K562 (cell line): Measurements from ENCODE around the gene OAT. TPM values are rescaled to one million over a fixed set of nuclear protein-coding genes. Genes with fewer than 3 reads are reported as not detected.

Experiments
- ATAC-seq: fragments of 200-7000 bp; cut with Tn5 transposase; 3 replicates; pipeline ENCODE4 v1.9.1; 2020; ENCODE audit warnings: moderate library complexity
- BruUV-seq: library from RNA; stranded (reverse); fragments of 400-500 nt; replicated peaks from 2 replicates; lab custom pipeline; 2021; lab: Mats Ljungman, UMichigan
- CTCF ChIA-PET: fragments of 300-600 bp; formaldehyde crosslinking; extraction: SDS; loops from one replicate; lab custom pipeline; 2021; ENCODE audit warnings: low intra/inter-chr PET ratio; lab: Yijun Ruan, JAX
- POLR2A ChIA-PET: fragments of 300-600, 350-650 bp; sonication (Branson Sonifier 250); formaldehyde crosslinking; extraction: SDS; loops from one replicate; lab custom pipeline; 2021; ENCODE audit warnings: antibody characterized with exemption, inconsistent platforms; lab: Yijun Ruan, JAX
- DNase-seq, 4 experiments: peaks; one replicate each; pipeline versions ENCODE4 v3.0.0 to v3.0.0-alpha.2; 2011 to 2018; ENCODE audit warnings: low spot score in 3 of 4, mixed read lengths in 3 of 4; ENCODE audit errors: extremely low read depth in 1 of 4
- FAIRE-seq: peaks from 2 replicates; lab custom pipeline; 2011; peaks lifted over from hg19 to GRCh38; lab: Jason Lieb, UNC
- H2AFZ ChIP-seq: 2 replicates; pipeline ENCODE4 v1.6.0; 2011; ENCODE audit warnings: low read depth, low read length, control low read depth, inconsistent platforms
- H3K27ac ChIP-seq: fragments of 200-600 bp; 3 replicates; pipeline ENCODE4 v1.8.0; 2011; ENCODE audit warnings: low read depth, mild to moderate bottlenecking, control low read depth, inconsistent platforms, low read length, moderate library complexity, mixed read lengths; ENCODE audit errors: extremely low read depth
- H3K27me3 ChIP-seq, 2 experiments: fragments of 300-600 bp in 1 of 2; 2 replicates in 1 of 2; 3 replicates in 1 of 2; pipeline versions ENCODE4 v1.6.0 to v1.8.0; 2011; ENCODE audit warnings: inconsistent platforms in 2 of 2, low read length in 2 of 2, mild to moderate bottlenecking in 1 of 2, mixed read lengths in 1 of 2, moderate library complexity in 1 of 2; ENCODE audit not compliant: control insufficient read depth in 2 of 2, insufficient read depth in 2 of 2
- H3K36me3 ChIP-seq: fragments of 300-600 bp; 3 replicates; pipeline ENCODE4 v1.8.0; 2011; ENCODE audit warnings: mild to moderate bottlenecking, low read length, inconsistent platforms; ENCODE audit not compliant: control insufficient read depth, insufficient read depth
- H3K4me1 ChIP-seq, 2 experiments: fragments of 200-600 bp in 1 of 2; replicated peaks in 1 of 2; 2 replicates in 1 of 2; 3 replicates in 1 of 2; pipeline versions ENCODE4 v1.5.1 to v1.8.0; 2011; ENCODE audit warnings: inconsistent platforms in 2 of 2, low read length in 2 of 2, mild to moderate bottlenecking in 1 of 2, mixed read lengths in 1 of 2, moderate library complexity in 1 of 2; ENCODE audit not compliant: control insufficient read depth in 2 of 2, insufficient read depth in 2 of 2
- H3K4me2 ChIP-seq: 2 replicates; pipeline ENCODE4 v1.6.1; 2011; ENCODE audit warnings: low read length, control low read depth, inconsistent platforms, mixed read lengths; ENCODE audit not compliant: insufficient read depth
- H3K4me3 ChIP-seq: fragments of 200-600 bp; sonication (generic), shearing (Covaris generic); 2 replicates; pipeline ENCODE4 v1.5.1; 2016; ENCODE audit warnings: control low read depth, inconsistent platforms
- H3K79me2 ChIP-seq: fragments of 200-600 bp; 3 replicates; pipeline ENCODE4 v1.8.0; 2011; ENCODE audit warnings: low read length, inconsistent platforms; ENCODE audit not compliant: control insufficient read depth, insufficient read depth
- H3K9ac ChIP-seq, 2 experiments: 2 replicates each; pipeline versions ENCODE4 v1.6.0 to v1.6.1; 2011; ENCODE audit warnings: low read depth in 2 of 2, low read length in 2 of 2, control low read depth in 1 of 2, inconsistent platforms in 1 of 2, mild to moderate bottlenecking in 1 of 2, mixed read lengths in 1 of 2; ENCODE audit not compliant: insufficient read depth in 1 of 2
- H3K9me1 ChIP-seq: one replicate; pipeline ENCODE4 v1.6.0; 2011; ENCODE audit warnings: inconsistent platforms, mild to moderate bottlenecking, low read length, moderate library complexity; ENCODE audit not compliant: control insufficient read depth, insufficient read depth
- H3K9me3 ChIP-seq: replicated peaks from 2 replicates; pipeline ENCODE4 v1.5.1; 2011; ENCODE audit warnings: low read depth, low read length, inconsistent platforms; ENCODE audit not compliant: control insufficient read depth, insufficient read depth
- H4K20me1 ChIP-seq: replicated peaks from 2 replicates; pipeline ENCODE4 v1.6.1; 2011; ENCODE audit warnings: low read length, inconsistent platforms, mixed read lengths; ENCODE audit not compliant: control insufficient read depth, insufficient read depth
- REST ChIP-seq, 2 experiments: fragments of 450-650 bp; formaldehyde crosslinking in 1 of 2; IDR thresholded peaks; 2 replicates each; pipeline versions ENCODE4 v1.4.0 to v1.6.1; 2014 to 2020; ENCODE audit warnings: mild to moderate bottlenecking in 2 of 2, borderline replicate concordance in 1 of 2, low read depth in 1 of 2
- ZNF23 ChIP-seq: fragments of 250-450 bp; sonication (Bioruptor Pico); IDR thresholded peaks from 2 replicates; pipeline ENCODE4 v1.4.0; 2020; ENCODE audit warnings: mild to moderate bottlenecking
- WGBS: fragments of 100-300 bp; shearing (Covaris generic); methylation state at CpG from one replicate; pipeline ENCODE4 v1.1.6; 2016; ENCODE audit warnings: low coverage, mixed read lengths; ENCODE audit not compliant: insufficient coverage; ENCODE audit errors: missing lambda C conversion rate; 5-methylcytosine and 5-hydroxymethylcytosine counted together
- in situ Hi-C: fragments of 300-500 bp; cut with MboI; formaldehyde crosslinking; loops from 4 replicates; pipeline ENCODE4 v1.15.0; 2018; ENCODE audit warnings: inconsistent platforms, mixed read lengths
- intact Hi-C: fragments of 100-400 bp; cut with micrococcal nuclease; formaldehyde crosslinking; loops from 2 replicates; pipeline ENCODE4 v1.14.2; 2022
- polyA plus RNA-seq, 8 experiments: library from polyadenylated mRNA; depleted of rRNA in 4 of 8; stranded (reverse) in 5 of 8; unstranded in 3 of 8; fragments of >200 nt; fragmentation: Nextera tagmentation in 2 of 8; fragmentation: Illumina TruSeq in 1 of 8; extraction: Ambion mirVana in 2 of 8; extraction: Trizol in 1 of 8; gene quantifications; 2 replicates each; pipeline versions ENCODE4 v1.2.1 to v1.2.3, GENCODE V29; 2011 to 2014; ENCODE audit warnings: inconsistent platforms in 1 of 8, missing spikeins in 1 of 8
- total RNA-seq, 7 experiments: library from RNA; depleted of rRNA in 6 of 7; stranded (reverse); fragments of >200 nt in 6 of 7; fragmentation: Illumina TruSeq in 2 of 7; extraction: Trizol in 2 of 7; gene quantifications; 2 replicates each; pipeline versions ENCODE4 v1.2.1 to v1.2.3, GENCODE V29; 2011 to 2021; ENCODE audit warnings: low replicate concordance in 1 of 7

The OAT gene
- total and polyA plus RNA-seq, 9 of the 15 experiments (the other 6 are each of a cell fraction or from before 2014, with no cell fraction given) = 100 to 312 (median 163) TPM

- in situ Hi-C loops (no loop called here), intact Hi-C loops (no loop called here)
- ChIA-PET POLR2A (interaction anchor here (0.7 kb wide), 1 partner anchor 12 kb away, joined by 3 read pairs; no protein-coding TSS in a partner anchor), CTCF (no interaction called here)
- no peaks in the 10 kb centered on the region for H3K9me3 ChIP-seq
- H3K36me3 ChIP-seq = no peaks in the 10 kb centered on the region
- no peak for FAIRE-seq
- BruUV-seq = no TSS peak
- no peak overlapping the region for H3K4me2 ChIP-seq
- H2AFZ ChIP-seq = no peak overlapping the region
- no peak overlapping the region for H3K4me3 ChIP-seq
- H3K79me2 ChIP-seq = no peaks in the 10 kb centered on the region
- no peaks in the 10 kb centered on the region; the same call in 1 of the 2 replicates for H4K20me1 ChIP-seq
- H3K9ac ChIP-seq = no peak overlapping the region
- 0% methylated on average over 3 of the region's 7 CpGs for WGBS
- TF ChIP-seq ZNF23 = no peak
- no peak for TF ChIP-seq REST (IDR thresholded peaks at IDR 0.05; ENCODE audit: borderline replicate concordance)
- no peak for TF ChIP-seq REST (CRISPR knock-in tag; IDR thresholded peaks at IDR 0.05; ENCODE audit: low read depth)
- H3K4me1 ChIP-seq = no peaks in the 10 kb centered on the region
- no peaks in the 10 kb centered on the region for H3K9me1 ChIP-seq
- no peak overlapping the region for H3K27ac ChIP-seq
- DNase-seq = no peak
- no peak for ATAC-seq
- H3K27me3 ChIP-seq = peaks cover 6 to 67% of the 10 kb centered on the region in 2 experiments; a peak in 3 of 5 replicates
Observed at GRCh38 chr10:124366825-124367224, 51.9 kb downstream of the OAT start.
